Brain microvascular endothelial cell (primary cell): ENCODE data around the gene ZNF804A.

ENCODE experiments used
- DNase-seq: peaks from one replicate; pipeline ENCODE4 v3.0.0-alpha.2; 2020
- H3K27ac ChIP-seq: fragments of 250-450 bp; sonication (Bioruptor Pico); 2 replicates; pipeline ENCODE4 v1.5.1; 2020; ENCODE audit warnings: mild to moderate bottlenecking, moderate library complexity
- H3K27me3 ChIP-seq: fragments of 250-450 bp; sonication (Bioruptor Pico); replicated peaks from 2 replicates; pipeline ENCODE4 v1.5.1; 2020; ENCODE audit warnings: mild to moderate bottlenecking
- H3K36me3 ChIP-seq: fragments of 250-450 bp; sonication (Bioruptor Pico); replicated peaks from 2 replicates; pipeline ENCODE4 v1.5.1; 2020; ENCODE audit warnings: mild to moderate bottlenecking
- H3K4me3 ChIP-seq: 2 replicates; pipeline ENCODE4 v1.5.1; 2011; ENCODE audit warnings: low read depth, mild to moderate bottlenecking, control low read depth, low read length, moderate library complexity
- in situ Hi-C: cut with HindIII; loops from 2 replicates; pipeline ENCODE4 v1.10.0; 2017; ENCODE audit warnings: low sequenced_read_pairs, low pct_ligation_motif_present
- TF ChIP-seq, protein P1 (sequence below): IDR thresholded peaks from 2 replicates; pipeline ENCODE4 v1.5.1; 2011; ENCODE audit warnings: low read depth, mild to moderate bottlenecking, moderate library complexity, low read length, control low read depth, inconsistent platforms; ENCODE audit errors: missing control alignments

Gene ZNF804A

GRCh38 chr2:184728411-184728810 lies 130.1 kb downstream of the ZNF804A start:
- TF ChIP-seq, protein P1, sequence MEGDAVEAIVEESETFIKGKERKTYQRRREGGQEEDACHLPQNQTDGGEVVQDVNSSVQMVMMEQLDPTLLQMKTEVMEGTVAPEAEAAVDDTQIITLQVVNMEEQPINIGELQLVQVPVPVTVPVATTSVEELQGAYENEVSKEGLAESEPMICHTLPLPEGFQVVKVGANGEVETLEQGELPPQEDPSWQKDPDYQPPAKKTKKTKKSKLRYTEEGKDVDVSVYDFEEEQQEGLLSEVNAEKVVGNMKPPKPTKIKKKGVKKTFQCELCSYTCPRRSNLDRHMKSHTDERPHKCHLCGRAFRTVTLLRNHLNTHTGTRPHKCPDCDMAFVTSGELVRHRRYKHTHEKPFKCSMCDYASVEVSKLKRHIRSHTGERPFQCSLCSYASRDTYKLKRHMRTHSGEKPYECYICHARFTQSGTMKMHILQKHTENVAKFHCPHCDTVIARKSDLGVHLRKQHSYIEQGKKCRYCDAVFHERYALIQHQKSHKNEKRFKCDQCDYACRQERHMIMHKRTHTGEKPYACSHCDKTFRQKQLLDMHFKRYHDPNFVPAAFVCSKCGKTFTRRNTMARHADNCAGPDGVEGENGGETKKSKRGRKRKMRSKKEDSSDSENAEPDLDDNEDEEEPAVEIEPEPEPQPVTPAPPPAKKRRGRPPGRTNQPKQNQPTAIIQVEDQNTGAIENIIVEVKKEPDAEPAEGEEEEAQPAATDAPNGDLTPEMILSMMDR = no peak
- no peak for DNase-seq
- in situ Hi-C loops = no loop called here
- H3K36me3 ChIP-seq = no peaks in the 10 kb centered on the region
- no peaks in the 10 kb centered on the region for H3K27me3 ChIP-seq
- H3K27ac ChIP-seq = no peak overlapping the region
- H3K4me3 ChIP-seq = no peak overlapping the region

GRCh38 chr2:184729581-184729980 lies 131.3 kb downstream of the ZNF804A start:
- H3K27me3 ChIP-seq = no peaks in the 10 kb centered on the region
- in situ Hi-C loops = no loop called here
- H3K4me3 ChIP-seq = no peak overlapping the region
- H3K27ac ChIP-seq = no peak overlapping the region
- TF ChIP-seq, protein P1 = no peak
- DNase-seq = peak; percentile 5
- H3K36me3 ChIP-seq = no peaks in the 10 kb centered on the region

- H3K27ac ChIP-seq = no peak overlapping the region
- no peaks in the 10 kb centered on the region for H3K36me3 ChIP-seq
- TF ChIP-seq, protein P1 = no peak
- no peak for DNase-seq
- H3K27me3 ChIP-seq = no peaks in the 10 kb centered on the region
- in situ Hi-C loops = no loop called here
- H3K4me3 ChIP-seq = no peak overlapping the region
Measured at GRCh38 chr2:184730288-184730687, 132.0 kb downstream of the ZNF804A start.

DNA sequence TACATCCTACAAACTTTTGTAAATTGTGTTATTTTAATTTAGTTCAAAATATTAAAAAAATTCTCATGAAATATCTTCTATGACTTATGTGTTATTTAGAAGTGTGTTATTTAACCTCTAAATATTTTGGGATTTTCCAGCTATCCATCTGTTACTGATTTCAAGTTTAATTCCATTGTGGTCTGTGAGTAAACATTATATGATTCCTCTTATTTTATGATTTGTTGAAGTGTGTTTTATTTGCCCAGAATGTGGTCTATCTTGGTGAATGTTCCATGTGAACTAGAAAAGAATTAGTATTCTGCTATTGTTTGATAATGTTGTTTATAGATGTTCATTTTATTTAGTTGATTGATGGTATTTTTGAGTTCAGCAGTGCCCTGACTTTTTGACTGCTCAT lies 136.0 kb downstream of the ZNF804A start:
- in situ Hi-C loops = no loop called here

DNA sequence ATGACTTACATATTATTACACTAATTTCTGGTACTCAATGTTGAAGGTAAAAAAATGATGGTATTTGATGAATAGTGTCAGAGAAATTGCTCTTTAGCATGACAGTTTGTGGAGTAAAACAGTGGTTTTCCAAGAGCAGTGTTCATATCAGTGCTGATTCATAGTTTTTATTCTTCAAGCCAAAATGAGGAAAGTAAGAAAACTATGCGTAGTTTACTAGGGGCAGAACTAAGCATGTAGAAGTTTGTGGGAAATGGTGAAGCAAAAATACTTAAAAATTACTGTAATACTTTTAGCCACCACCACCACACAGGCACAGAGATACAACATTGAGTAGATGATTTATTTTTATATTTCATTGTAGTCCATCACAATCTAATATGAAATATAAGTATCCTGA lies 137.3 kb downstream of the ZNF804A start:
- Histone ChIP-seq H3K27me3 (no peaks in the 10 kb centered on the region), H3K27ac (no peak overlapping the region), H3K36me3 (no peaks in the 10 kb centered on the region), H3K4me3 (no peak overlapping the region)
- in situ Hi-C loops = no loop called here
- no peak for DNase-seq
- TF ChIP-seq, protein P1 = no peak

More for the DNA sequence above, 136.0 kb downstream of the ZNF804A start:
- TF ChIP-seq, protein P1 = no peak
- H3K4me3 ChIP-seq = no peak overlapping the region
- H3K36me3 ChIP-seq = no peaks in the 10 kb centered on the region
- DNase-seq = no peak
- no peaks in the 10 kb centered on the region for H3K27me3 ChIP-seq
- no peak overlapping the region for H3K27ac ChIP-seq

- no peaks in the 10 kb centered on the region for H3K36me3 ChIP-seq
- no peak overlapping the region for H3K4me3 ChIP-seq
- H3K27ac ChIP-seq = no peak overlapping the region
- TF ChIP-seq, protein P1 = no peak
- no peaks in the 10 kb centered on the region for H3K27me3 ChIP-seq
- in situ Hi-C loops = no loop called here
- no peak for DNase-seq
Measured at GRCh38 chr2:184743096-184743495, 144.8 kb downstream of the ZNF804A start.
